Activated CD4-positive, alpha-beta T cell treated with anti-CD3 and anti-CD28 coated beads, Interleukin-2, amount 50 U/mL, for 4 hours (primary cell): ENCODE data around the gene HTR3D.
"Not testable (repeated sequence)": the region's sequence is repeated elsewhere in the genome, so short reads cannot be mapped to it uniquely, and the experiment has no call there.

Experiments used
- DNase-seq, 2 experiments: peaks; one replicate each; pipeline ENCODE4 v3.0.0-alpha.2; 2020

Gene HTR3D, protein sequence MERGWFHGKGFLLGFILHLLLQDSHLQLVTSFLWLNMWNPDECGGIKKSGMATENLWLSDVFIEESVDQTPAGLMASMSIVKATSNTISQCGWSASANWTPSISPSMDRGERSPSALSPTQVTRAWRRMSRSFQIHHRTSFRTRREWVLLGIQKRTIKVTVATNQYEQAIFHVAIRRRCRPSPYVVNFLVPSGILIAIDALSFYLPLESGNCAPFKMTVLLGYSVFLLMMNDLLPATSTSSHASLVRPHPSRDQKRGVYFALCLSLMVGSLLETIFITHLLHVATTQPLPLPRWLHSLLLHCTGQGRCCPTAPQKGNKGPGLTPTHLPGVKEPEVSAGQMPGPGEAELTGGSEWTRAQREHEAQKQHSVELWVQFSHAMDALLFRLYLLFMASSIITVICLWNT

DNA sequence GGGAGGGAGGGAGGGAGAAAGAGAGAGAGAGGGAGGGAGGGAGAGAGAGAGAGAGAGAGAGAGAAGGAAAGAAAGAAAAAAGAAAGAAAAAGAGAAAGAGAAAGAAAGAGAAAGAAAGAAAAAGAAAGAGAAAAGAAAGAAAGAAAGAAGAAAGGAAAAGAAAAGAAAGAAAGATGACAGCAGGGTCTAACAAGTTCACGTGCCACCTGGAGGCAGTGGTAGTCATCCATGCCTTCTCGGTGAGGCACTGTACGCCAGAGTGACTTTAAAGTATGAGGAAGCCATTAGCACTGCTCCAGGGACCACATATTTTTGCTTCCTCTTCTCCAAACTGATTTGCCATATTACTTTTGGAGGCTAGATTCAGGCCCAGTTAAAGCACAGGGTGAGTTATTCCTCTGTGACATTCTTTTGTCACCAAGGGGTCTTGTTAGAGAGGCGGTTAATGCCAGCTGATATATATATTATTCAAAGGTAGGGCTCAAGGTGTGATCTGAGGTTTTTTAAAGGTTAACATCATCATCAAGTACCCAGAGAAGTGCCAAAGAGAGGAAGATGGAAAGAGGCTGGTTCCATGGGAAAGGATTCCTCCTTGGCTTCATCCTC is at the start of gene HTR3D:
Gene HTR3D, plus strand, starts transcription at position 556 of the 606 bp plus-strand sequence. Its CDS starts 0 bp downstream, at position 556.
- DNase-seq: no peak

DNA sequence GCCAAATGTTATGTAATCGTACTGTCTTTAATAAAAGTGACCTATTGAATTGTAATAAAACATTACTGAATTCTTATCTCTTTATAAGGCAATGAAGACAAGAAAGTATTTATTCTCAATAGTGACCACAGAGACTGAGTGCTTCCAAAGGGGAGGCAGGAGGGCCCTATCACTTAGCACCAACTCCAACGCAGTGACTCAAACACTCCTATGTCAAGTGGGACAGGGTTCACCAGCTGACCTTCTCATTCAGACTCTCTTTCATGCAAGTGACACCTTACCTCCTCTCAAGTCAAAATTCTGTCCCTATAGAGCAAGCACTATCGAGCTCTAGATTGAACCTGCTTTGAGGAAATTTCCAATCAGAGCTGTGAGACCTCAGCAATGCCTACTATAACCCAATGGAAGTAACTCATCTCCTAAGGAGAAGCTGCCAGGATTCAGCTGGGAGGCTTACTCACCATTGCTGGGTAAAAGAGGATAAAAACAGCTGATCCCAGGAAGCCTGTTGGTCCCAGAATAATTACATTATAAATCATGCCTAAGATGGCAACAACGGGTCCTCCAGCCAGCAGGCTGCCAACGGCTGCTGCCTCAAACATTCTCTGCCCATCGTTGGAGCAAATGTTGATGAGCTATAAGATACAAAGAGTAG is 49.4 kb upstream of the HTR3D start:
- DNase-seq: no peak

DNA sequence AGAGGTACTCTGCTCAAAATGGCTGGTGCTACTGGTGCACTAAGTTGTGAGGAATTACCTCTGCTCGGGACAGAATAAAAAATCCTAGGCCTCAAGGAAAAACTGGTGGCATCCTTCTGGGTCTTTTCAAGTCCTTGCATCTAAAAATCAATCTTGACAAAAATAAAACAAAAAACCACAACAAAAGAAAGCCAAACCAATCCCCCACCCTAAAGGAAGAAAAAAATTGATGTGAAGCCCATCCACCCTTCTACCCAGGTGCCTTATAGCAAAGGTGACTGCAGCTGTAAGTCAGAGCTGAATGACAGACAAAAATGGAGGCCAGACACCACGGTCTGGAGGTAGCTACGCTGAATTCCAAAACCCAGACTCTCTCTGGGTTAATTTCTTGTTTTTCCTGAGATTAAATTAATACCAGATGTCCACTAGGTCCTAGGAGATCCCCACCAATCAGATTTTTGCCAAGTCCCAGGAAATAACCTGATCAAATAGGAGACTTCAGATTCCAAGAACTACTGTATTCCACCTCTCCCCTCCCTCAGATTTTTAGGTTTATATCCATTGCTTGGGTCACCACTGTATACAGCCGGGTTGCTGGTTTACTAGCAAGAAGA is 47.3 kb upstream of the HTR3D start:
- DNase-seq: no peak

DNA sequence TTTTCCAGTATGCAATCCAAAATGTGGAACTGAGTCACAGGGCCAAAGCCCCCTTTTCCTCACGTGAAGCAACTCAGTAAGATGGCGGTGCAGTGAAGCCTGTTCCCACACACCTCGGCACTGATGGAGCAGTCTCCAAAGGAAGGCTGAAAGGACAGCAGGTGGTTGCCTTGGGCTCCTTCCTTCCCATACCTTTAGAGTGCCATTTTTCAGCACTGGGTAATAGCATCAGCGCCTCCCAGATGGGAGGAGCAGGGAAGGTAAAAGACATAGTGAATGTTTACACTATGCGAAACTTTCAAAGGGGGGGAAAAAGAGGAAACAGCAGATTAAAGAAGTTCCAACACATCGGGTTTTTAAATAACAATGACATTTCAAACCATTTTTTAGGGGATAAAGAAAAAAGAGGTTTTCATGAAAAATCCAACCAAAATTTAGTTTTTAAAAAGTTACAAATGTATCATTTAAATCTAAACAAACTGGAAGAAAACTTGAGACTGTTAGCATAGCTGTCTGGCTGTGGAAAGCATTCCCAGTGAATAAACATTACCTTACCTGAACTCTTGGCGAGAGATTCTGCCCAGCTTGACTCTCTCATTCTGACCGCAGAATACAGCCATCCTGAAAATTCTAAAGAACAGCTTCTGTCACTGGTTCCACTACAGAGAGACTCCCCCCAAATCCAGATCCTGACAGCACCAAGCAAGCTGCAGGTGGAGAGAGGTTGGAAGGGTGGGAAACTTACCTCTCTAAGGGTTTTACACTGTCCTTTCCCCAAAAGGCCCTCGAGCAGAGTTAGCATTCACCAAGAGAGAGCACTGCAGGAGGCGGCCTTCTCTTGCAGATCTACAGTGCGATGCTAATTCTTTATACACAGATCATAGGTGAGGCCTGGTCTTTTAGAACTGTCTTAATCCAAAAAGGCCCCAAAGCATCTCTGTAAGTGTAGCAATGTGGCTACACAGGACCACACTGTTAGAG is 46.5 kb upstream of the HTR3D start:
- DNase-seq: no peak

DNA sequence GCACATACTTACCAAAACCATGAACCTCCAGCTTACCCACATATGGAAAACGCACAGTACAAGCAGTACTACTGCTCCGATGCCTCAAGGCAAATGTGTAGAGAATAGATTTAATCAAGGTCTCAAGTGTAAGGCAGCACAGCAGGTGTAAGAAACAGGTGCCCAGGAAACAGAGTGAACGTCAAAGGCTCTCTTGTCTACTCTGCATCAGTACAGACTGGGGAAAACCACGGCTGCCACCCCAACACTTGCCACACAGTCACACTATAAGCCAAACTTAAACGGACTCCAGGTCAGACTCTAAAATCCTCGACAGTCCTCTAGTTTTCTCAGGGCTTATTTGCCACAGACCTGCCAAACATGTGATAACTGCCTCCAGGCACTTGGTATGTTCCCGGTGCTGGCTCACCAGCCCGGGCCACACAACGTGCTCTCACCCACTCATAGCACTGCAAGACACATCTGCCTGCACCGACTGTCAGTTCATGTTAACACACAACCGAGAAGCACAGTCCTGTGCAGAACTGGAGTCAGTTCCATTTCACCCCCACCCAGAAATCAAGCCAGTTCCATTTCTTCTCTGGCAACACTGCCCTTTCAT is 44.4 kb upstream of the HTR3D start:
- no peak for DNase-seq

DNA sequence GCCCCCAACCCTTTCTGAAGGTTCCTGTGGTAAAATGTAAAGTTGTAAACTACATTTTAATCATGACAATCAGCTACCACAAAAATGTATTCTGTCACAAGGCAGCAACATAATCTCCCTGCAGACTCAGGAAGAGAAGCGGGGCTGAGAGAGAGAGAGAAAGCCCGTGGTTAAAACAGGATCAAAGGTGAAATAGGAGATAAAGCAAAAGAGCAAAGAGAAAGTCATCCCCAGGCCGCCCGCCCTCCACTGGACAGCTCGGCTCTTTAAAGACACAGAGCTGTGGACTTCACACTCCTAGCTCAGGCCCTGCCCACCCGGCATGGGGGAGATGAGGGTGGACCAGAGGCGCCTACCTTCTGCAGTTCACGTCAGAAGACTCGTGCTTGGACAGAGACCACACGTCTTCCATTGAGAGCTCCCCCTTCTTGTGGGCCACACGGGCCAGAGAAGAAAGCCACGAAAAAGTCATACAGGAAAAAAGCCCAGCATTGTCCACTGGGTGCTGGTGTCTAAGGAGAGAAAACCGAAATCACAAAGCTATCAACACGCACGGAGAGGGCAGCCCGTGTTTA is 43.2 kb upstream of the HTR3D start:
- DNase-seq: no peak

DNA sequence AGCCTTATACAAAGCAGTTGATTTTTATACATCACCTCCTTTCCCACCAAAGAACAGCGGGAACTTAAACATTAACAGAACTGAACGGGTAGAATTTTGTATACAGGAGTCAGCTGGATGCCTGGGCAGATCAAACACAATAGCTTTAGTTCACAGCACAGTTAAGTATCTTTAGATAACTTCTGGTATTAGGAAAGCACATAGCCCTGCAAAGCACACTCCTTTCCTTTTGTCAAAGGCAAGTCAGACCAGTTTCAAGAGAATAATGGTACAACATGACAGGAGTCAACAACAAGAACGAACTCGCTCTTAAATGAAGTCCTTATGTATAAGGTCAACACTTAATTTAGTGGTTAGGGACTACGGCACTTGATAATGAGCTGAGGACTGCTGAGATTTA is 40.1 kb upstream of the HTR3D start:
- DNase-seq: no peak

DNA sequence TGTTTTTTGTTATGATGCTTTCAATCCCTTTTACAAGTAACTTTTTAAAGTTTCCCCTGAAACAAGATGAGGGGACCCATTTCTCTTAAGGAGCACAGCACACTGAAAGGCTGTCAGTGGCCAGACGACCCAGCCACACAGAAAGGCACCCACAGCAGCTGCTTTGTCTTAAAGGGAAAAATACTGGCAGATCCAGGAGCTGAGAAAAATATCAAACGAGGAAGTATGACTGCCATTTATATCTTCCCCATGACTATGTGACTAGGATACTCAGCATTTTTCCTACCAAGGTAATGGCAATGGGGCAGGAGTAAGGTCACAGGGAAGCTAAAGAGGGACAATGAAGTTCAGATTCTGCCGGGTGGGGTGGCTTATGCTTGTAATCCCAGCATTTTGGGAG is 29.8 kb upstream of the HTR3D start:
- DNase-seq: no peak

DNA sequence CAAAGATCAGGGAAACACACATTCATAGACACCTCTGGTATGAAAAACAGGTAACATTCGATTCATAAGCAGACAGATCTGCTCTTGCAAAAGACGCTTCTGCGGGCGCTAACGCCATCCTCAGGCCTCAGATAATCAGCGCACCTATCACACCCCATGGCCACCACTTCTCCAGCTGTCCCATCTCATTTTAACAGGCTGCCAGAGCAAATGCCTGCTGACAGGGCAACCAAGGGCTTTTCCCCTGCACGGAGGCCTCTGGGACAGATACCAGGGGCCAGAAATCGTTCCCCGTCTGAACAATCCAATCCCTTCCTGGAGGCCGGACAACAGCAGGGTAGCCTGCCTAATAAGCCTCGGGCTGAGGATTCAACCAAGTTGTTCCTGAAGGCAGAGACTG is 29.1 kb upstream of the HTR3D start:
- no peak for DNase-seq

DNA sequence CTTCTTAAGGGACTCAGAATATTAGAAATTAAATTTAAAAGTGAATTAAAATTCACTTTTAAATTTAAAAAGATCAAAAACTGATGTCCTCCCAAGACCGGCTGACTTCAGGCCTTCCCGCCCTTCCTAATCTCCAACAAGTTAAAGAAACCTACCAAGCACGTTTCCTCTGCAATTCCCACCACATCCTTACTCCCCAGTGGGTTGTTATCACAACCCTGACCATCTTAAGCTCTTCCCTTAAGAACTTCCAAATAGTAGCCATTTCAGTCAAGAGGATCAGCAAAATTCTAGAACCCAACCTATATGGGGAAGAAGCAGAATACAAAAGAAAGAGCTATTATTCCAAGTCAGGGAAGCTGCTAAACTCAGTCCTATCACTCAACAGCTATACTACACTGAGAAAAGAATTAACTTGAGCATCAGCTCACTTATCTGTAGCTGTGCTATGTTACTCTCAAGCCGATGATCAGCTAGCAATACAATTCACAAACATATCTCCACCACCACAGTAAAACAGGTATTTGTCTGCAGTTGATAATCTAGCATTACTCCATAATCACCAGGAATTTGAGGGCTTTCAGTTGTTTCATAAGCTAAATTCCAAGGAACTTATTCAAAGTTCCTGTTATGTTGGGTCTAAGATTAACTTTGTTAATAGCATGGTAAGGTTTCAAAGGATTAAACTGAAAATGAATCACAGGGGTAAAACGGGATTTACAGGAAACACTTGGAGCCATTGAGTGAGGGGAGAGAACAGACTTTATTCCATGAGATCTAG is 28.2 kb upstream of the HTR3D start:
- DNase-seq: no peak

DNA sequence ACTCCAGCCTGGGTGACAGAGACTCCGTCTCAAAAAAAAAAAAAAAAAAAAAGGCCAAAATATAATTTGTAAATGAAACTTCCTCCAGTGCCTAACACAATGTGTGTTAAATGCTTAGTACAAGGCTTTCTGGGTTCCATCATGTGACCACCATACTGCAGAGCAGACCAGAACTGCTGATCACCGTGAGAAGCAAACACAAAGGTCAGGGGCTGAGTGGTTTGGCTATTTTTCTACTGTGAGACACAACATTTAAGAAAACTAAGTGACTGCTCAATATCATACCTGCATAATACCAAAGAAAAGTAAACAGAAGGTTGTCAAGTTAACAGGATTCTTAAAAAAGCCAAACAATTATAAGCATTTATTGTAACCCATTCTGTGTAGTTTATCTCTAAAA is 27.1 kb upstream of the HTR3D start:
- DNase-seq: no peak

DNA sequence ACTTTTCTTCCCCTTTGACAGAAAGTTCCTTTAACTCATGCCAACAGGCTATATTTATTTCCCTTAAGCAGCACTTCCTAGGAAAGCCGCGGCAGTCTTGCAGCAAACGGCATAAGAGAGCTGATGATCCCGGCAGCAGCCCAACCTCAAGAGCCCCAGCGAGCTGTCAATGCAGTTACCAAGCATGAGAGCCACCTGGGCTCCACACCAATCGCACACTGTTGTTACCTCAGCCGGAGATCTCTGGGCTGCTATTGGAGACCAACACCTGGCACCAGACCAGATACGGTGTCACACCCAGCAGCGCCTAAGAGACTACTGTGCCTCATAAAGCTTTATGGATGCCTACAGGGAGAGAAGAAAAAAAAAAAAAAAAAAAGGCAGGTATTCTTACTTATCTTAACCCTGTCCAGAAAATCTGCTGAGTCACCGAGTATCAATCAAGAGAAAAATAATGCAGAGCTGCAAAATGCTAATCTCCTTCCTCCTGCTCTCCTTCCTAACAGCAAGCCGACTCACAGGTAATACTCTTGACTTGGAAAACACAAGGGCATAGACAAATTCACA is 25.5 kb upstream of the HTR3D start:
- no peak for DNase-seq

DNA sequence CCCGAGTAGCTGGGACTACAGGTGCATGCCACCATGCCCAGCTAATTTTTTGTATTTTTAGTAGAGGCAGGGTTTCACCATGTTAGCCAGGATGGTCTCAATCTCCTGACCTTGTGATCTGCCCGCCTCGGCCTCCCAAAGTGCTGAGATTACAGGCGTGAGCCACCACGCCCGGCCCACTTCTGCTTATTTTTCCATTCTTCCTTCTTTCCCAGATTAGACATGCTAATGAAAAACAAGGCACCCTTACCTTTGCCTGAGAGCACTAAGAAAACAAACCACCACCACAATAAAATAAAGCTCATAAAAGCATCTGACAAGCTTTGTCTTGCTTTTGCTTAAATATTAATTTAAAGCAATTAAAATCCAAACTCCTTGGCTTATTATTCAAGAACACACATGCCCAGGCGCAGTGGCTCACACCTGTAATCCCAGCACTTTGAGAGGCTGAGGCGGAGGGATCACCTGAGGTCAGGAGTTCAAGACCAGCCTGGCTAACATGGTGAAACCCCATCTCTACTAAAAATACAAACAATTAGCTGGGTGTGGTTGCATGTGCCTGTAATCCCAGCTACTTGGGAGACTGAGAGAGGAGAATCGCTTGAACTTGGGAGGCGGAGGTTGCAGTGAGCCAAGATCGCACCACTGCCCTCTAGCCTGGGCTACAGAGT is 24.3 kb upstream of the HTR3D start:
- not testable (repeated sequence) for DNase-seq

DNA sequence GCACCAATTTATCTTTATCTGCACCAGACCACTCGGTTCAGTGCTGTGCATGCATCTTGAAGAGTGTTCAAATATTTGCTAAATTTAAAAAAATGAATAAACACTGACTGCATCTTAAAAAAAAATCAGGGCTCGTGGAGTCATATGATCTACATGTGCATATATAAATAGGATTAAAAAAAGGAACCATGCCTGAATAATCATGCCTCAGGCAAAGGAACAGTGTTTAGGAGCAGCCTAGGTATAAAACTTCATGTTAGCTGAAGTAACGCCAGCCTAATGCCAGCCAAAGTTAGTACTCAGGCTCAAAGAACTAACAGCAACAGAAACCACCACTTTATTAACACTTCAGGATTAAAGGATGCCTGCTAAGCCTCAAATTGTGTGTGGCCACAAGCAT is 23.4 kb upstream of the HTR3D start:
- no peak for DNase-seq

DNA sequence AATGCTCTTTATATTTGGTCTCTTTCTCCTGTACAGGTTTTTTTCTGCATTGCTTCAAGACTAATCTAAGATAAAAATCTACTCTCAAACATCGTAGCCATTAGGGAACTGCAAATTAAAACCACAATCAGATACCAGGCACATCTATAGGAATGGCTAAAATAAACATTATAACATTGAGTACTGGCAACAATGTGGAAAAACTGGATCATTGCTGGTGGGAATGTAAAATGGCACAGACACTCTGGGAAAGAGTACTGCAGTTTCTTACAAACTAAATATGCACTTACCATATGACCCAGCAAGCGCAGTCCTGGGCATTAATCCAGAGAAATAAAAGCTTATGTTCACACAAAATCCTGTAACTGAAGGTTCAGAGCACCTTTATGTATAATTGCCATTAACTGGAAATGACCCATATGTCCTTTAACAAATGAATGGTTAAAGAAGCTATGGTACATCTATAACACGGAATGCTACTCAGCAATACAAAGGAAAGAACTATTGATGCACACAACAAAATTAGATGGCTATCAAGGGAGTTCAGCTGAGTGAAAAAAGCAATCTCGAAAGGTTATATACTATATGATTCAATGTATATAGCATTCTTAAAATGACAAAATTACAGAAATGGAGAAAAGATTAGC is 20.2 kb upstream of the HTR3D start:
- DNase-seq: no peak

DNA sequence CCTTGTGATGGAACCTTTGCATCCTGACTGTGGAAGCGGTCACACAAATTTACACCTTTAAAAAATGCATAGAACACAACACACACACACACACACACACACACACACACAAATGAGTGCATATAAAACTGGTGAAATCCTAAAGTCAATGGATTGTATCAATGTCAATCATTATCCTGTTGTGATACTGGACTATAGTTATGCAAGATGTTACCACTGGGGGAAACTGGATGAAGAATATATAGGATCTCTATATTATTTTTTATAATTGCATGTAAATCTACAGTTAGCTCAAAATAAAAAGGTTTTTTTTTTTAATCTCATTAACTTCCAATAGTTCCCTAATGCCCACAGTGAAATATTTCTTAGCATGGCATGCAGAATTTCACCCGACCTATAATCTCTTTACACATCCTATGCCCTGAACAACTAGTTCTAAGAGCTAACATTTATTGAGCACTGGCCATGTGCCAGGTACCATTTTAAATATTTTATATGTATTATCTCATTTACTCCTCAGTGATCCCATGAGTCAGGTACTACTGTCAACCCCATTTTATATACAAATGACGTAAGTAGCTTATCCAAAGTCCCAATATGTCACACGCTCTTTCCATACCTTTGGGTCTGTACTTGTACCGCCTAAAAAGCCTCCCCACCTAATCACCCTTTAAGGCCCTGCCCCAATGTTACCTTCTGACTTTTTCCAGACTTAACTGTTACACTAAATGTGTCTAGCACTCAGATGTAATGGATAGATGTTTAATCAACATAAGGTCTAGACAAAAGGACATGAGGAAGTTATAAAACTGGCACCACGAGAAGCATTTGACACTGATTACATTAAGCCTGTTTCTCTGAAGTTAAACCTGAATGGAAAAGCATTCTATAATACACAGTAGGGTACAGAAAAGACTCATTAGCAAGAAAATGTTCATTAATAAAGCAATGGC is 19.3 kb upstream of the HTR3D start:
- no peak for DNase-seq

DNA sequence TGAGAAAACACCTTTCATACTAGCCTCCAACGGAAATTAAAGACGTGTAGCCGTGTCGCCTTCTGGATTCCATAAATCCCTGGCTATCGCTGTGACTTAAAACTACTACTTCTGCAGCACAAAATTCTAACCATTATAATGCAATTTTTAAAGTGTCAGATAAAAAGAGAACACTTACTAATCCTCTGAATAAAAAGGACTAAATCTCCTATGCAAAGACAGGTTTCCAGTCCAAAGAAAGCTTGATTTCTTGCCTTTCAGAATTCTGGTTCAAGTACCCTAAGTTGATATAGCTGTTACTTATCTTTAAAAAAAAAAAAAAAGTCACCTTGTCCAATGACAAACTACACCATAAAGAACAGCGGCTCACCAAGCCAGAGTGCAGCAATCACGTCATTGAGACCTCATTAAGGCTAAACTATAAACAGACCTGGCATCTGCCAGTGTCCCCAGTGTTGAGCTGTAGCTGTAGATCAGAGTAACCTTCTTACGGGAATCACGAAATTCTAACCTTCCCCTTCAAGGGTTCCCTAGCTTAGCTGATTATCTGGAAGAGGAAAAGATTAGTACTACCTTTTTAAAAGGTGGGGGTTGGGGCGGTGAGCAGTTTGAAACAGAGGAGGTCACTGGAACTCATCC is 16.0 kb upstream of the HTR3D start:
- no peak for DNase-seq

DNA sequence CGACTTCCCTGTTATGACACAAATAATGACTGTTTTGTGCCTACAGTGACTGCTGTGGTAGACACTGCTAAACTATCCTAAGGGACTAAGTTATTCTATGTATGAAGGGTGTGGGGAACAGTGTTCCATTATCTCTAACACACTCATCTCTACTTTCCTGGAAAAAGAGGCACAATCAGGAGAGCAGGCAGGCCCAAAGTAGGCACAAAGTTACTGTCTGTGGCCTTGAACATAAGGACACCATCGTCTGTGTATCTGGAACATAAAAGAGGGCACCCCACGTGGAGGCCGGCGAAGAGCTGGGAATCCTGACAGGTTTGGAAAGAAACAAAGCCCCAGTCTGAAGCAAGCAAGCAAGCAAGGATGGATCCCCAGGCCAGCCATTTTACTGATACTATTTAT is 15.4 kb upstream of the HTR3D start:
- DNase-seq: no peak
